ENCODE results near the gene ABHD5. TPM values are rescaled to one million over a fixed set of nuclear protein-coding genes. Genes with fewer than 3 reads are reported as not detected.

Gene ABHD5
- total and polyA plus RNA-seq, 2 of the 13 experiments (the other 11 are each of a cell fraction or from before 2014, with no cell fraction given) = 4.5 to 13.3 TPM

GRCh38 chr3:43707998-43708397 lies 17.3 kb downstream of the ABHD5 start:
- Histone ChIP-seq H2AFZ (ENCODE audit: low read length) (no peak overlapping the region), H3K27me3 (ENCODE audit: control insufficient read depth in 1 of 2, insufficient read depth in 2 of 2, low read length in 2 of 2) (no peaks in the 10 kb centered on the region), H3K36me3 (replicated peaks in 1 of 2; ENCODE audit: control insufficient read depth in 1 of 2, insufficient read depth in 2 of 2, low read length in 2 of 2) (0 out of 5 replicates have a peak, but pooled peaks cover 0 to 3% of the 10 kb centered on the region in 2 experiments), H3K79me2 (ENCODE audit: insufficient read depth, low read length) (no peaks in the 10 kb centered on the region), H4K20me1 (ENCODE audit: insufficient read depth, low read length) (no peaks in the 10 kb centered on the region), H3K4me2 (ENCODE audit: low read depth, low read length) (no peak overlapping the region), H3K4me1 (ENCODE audit: insufficient read depth, low read length) (peaks cover 36% of the 10 kb centered on the region), H3K4me3 (replicated peaks in 1 of 3; ENCODE audit: insufficient read depth in 1 of 3, low read depth in 2 of 3, low read length in 3 of 3) (no peak overlapping the region), H3K27ac (ENCODE audit: extremely low read length, insufficient read depth, low read length) (no peak overlapping the region), H3K9me3 (ENCODE audit: low read length) (no peaks in the 10 kb centered on the region), H3K9ac (ENCODE audit: insufficient read depth, low read depth, low read length) (no peak overlapping the region)
- CTCF ChIA-PET (ENCODE audit: low intra/inter-chr PET ratio, low total read pairs) = no interaction called here
- in situ Hi-C loops (cut with HindIII; ENCODE audit: extremely low pct_ligation_motif_present, low pct_unique_long_range_greater_than_20kb) (no loop called here), intact Hi-C loops (cut with micrococcal nuclease; ENCODE audit: unreplicated experiment) (no loop called here)
- POLR2A ChIA-PET = no interaction called here
- FAIRE-seq (peak; percentile 46), DNase-seq (ENCODE audit: low spot score) (peak; percentile 43), ATAC-seq (no peak)
- TF ChIP-seq FOSL2 (CRISPR knock-in tag; IDR thresholded peaks at IDR 0.05) = peak; percentile 78
- TF ChIP-seq EP300 (IDR thresholded peaks at IDR 0.05; ENCODE audit: low read depth in 2 of 2, low read length in 2 of 2) = peak in 1 of 2 experiments; percentile 45; a peak in 1 of 4 replicates
- no peak for TF ChIP-seq EP300 (CRISPR knock-in tag; IDR thresholded peaks at IDR 0.05; ENCODE audit: borderline replicate concordance)
- no peak for TF ChIP-seq ZNF790 (CRISPR knock-in tag; IDR thresholded peaks at IDR 0.05; ENCODE audit: borderline replicate concordance)
- BruUV-seq (replicated peaks) = no TSS peak

GRCh38 chr3:43709022-43709421 lies 18.3 kb downstream of the ABHD5 start:
- FAIRE-seq = peak; percentile 79
- TF ChIP-seq ZMYM4 (CRISPR knock-in tag; IDR thresholded peaks at IDR 0.05) (no peak), MAFK (conservative IDR thresholded peaks at IDR 0.05 in 1 of 2, IDR thresholded peaks at IDR 0.05 in 1 of 2; ENCODE audit: low read length in 2 of 2) (no peak), ZNF7 (CRISPR knock-in tag; IDR thresholded peaks at IDR 0.05) (no peak), ZNF543 (CRISPR knock-in tag; IDR thresholded peaks at IDR 0.05) (no peak), DR1 (CRISPR knock-in tag; IDR thresholded peaks at IDR 0.05) (no peak), NFIB (CRISPR knock-in tag; IDR thresholded peaks at IDR 0.05; ENCODE audit: borderline replicate concordance) (no peak), SMARCC2 (IDR thresholded peaks at IDR 0.05) (no peak), ZNF781 (CRISPR knock-in tag; IDR thresholded peaks at IDR 0.05; ENCODE audit: borderline replicate concordance, not compliant biosample characterization) (no peak), NR3C1 (CRISPR knock-in tag; IDR thresholded peaks at IDR 0.05) (no peak)
- TF ChIP-seq, protein P1, sequence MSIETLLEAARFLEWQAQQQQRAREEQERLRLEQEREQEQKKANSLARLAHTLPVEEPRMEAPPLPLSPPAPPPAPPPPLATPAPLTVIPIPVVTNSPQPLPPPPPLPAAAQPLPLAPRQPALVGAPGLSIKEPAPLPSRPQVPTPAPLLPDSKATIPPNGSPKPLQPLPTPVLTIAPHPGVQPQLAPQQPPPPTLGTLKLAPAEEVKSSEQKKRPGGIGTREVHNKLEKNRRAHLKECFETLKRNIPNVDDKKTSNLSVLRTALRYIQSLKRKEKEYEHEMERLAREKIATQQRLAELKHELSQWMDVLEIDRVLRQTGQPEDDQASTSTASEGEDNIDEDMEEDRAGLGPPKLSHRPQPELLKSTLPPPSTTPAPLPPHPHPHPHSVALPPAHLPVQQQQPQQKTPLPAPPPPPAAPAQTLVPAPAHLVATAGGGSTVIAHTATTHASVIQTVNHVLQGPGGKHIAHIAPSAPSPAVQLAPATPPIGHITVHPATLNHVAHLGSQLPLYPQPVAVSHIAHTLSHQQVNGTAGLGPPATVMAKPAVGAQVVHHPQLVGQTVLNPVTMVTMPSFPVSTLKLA (IDR thresholded peaks at IDR 0.05) = peak; percentile 36; the same call in 1 of the 2 replicates
- TF ChIP-seq, protein P2, sequence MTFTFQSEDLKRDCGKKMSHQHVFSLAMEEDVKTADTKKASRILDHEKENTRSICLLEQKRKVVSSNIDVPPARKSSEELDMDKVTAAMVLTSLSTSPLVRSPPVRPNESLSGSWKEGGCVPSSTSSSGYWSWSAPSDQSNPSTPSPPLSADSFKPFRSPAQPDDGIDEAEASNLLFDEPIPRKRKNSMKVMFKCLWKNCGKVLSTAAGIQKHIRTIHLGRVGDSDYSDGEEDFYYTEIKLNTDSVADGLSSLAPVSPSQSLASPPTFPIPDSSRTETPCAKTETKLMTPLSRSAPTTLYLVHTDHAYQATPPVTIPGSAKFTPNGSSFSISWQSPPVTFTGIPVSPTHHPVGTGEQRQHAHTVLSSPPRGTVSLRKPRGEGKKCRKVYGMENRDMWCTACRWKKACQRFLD (CRISPR knock-in tag; IDR thresholded peaks at IDR 0.05; ENCODE audit: borderline replicate concordance) = no peak
- TF ChIP-seq, protein P3, sequence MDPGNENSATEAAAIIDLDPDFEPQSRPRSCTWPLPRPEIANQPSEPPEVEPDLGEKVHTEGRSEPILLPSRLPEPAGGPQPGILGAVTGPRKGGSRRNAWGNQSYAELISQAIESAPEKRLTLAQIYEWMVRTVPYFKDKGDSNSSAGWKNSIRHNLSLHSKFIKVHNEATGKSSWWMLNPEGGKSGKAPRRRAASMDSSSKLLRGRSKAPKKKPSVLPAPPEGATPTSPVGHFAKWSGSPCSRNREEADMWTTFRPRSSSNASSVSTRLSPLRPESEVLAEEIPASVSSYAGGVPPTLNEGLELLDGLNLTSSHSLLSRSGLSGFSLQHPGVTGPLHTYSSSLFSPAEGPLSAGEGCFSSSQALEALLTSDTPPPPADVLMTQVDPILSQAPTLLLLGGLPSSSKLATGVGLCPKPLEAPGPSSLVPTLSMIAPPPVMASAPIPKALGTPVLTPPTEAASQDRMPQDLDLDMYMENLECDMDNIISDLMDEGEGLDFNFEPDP (CRISPR knock-in tag; conservative IDR thresholded peaks at IDR 0.05) = no peak

More at GRCh38 chr3:43709022-43709421, 18.3 kb downstream of the ABHD5 start:
- ChIA-PET POLR2A (no interaction called here), CTCF (ENCODE audit: low intra/inter-chr PET ratio, low total read pairs) (no interaction called here)
- H3K27me3 ChIP-seq (ENCODE audit: control insufficient read depth in 1 of 2, insufficient read depth in 2 of 2, low read length in 2 of 2) = no peaks in the 10 kb centered on the region
- no peak overlapping the region for H2AFZ ChIP-seq (ENCODE audit: low read length)
- WGBS (ENCODE audit: low lambda C conversion rate) = 8% methylated on average over 1 of the region's 1 CpG
- DNase-seq (ENCODE audit: low spot score) (peak; percentile 63), ATAC-seq (peak; percentile 78)
- H3K4me1 ChIP-seq (ENCODE audit: insufficient read depth, low read length) = peaks cover 36% of the 10 kb centered on the region
- H3K9me3 ChIP-seq (ENCODE audit: low read length) = no peaks in the 10 kb centered on the region
- H4K20me1 ChIP-seq (ENCODE audit: insufficient read depth, low read length) = no peaks in the 10 kb centered on the region
- H3K27ac ChIP-seq (ENCODE audit: extremely low read length, insufficient read depth, low read length) = peak overlapping the region; percentile 33
- intact Hi-C loops (cut with micrococcal nuclease; ENCODE audit: unreplicated experiment) (no loop called here), in situ Hi-C loops (cut with HindIII; ENCODE audit: extremely low pct_ligation_motif_present, low pct_unique_long_range_greater_than_20kb) (no loop called here)
- H3K79me2 ChIP-seq (ENCODE audit: insufficient read depth, low read length) = no peaks in the 10 kb centered on the region
- no peak overlapping the region for H3K4me3 ChIP-seq (replicated peaks in 1 of 3; ENCODE audit: insufficient read depth in 1 of 3, low read depth in 2 of 3, low read length in 3 of 3)
- no peak overlapping the region for H3K9ac ChIP-seq (ENCODE audit: insufficient read depth, low read depth, low read length)
- no peak overlapping the region for H3K4me2 ChIP-seq (ENCODE audit: low read depth, low read length)
- no TSS peak for BruUV-seq (replicated peaks)
- 0 out of 5 replicates have a peak, but pooled peaks cover 0 to 3% of the 10 kb centered on the region in 2 experiments for H3K36me3 ChIP-seq (replicated peaks in 1 of 2; ENCODE audit: control insufficient read depth in 1 of 2, insufficient read depth in 2 of 2, low read length in 2 of 2)

All from HepG2 (cell line).